ENCODE results near the gene SMU1. TPM values are rescaled to one million over a fixed set of nuclear protein-coding genes. Genes with fewer than 3 reads are reported as not detected.

The SMU1 gene
- total RNA-seq, 1 experiment from 2014 or later = 30.5 TPM

GRCh38 chr9:33082538-33083326 is 6.3 kb upstream of the SMU1 start:
- Histone ChIP-seq H3K27me3 (ENCODE audit: insufficient read depth, low read length) (no peaks in the 10 kb centered on the region), H3K79me2 (ENCODE audit: insufficient read depth, low read length) (no peaks in the 10 kb centered on the region), H3K9me3 (ENCODE audit: control insufficient read depth in 1 of 2, insufficient read depth in 1 of 2, low read depth in 1 of 2, low read length in 2 of 2) (no peaks in the 10 kb centered on the region), H4K20me1 (ENCODE audit: insufficient read depth) (no peaks in the 10 kb centered on the region), H3K27ac (ENCODE audit: low read depth, low read length) (no peak overlapping the region), H3K9me2 (ENCODE audit: insufficient read depth) (no peaks in the 10 kb centered on the region), H2AFZ (ENCODE audit: low read depth, low read length, poor library complexity, severe bottlenecking) (no peak overlapping the region), H3K4me1 (ENCODE audit: control insufficient read depth in 1 of 2, insufficient read depth in 2 of 2, low read length in 2 of 2) (peaks cover 0 to 10% of the 10 kb centered on the region in 2 experiments; a peak in 2 of 4 replicates), H3K4me2 (ENCODE audit: low read length) (no peak overlapping the region), H3K4me3 (replicated peaks in 1 of 2; ENCODE audit: low read depth in 1 of 2, low read length in 2 of 2) (no peak overlapping the region), H3K36me3 (ENCODE audit: control insufficient read depth in 1 of 2, insufficient read depth in 2 of 2, low read length in 2 of 2) (no peaks in the 10 kb centered on the region), H3K9ac (ENCODE audit: low read length) (no peak overlapping the region)
- intact Hi-C loops (cut with micrococcal nuclease) = no loop called here
- CTCF ChIA-PET = interaction anchor here (0.9 to 1.0 kb wide), 2 partner anchors 88 to 143 kb away, joined by 4 read pairs; no protein-coding TSS in a partner anchor
- BruUV-seq (replicated peaks) = no TSS peak
- DNase-seq (ENCODE audit: low read depth, low spot score) = no peak
- no peak for ATAC-seq
- POLR2A ChIA-PET = no interaction called here
- RAD21 ChIA-PET (ENCODE audit: low non-redundant PET in 1 of 2, low total read pairs in 2 of 2, uncharacterized antibody in 2 of 2, unreplicated experiment in 2 of 2) = interaction anchor here in 1 of 2 experiments (1.7 kb wide), 1 partner anchor 143 kb away, joined by 4 read pairs; no protein-coding TSS in a partner anchor
- no peak for TF ChIP-seq RAD21 (IDR thresholded peaks at IDR 0.05; ENCODE audit: low read depth)
- TF ChIP-seq CTCF (IDR thresholded peaks at IDR 0.05 in 2 of 3, conservative IDR thresholded peaks at IDR 0.05 in 1 of 3; ENCODE audit: borderline replicate concordance in 1 of 3, insufficient read depth in 1 of 3, low read depth in 2 of 3, low read length in 2 of 3) = no peak
- no peak for TF ChIP-seq EZH2phosphoT487 (IDR thresholded peaks at IDR 0.05; ENCODE audit: borderline replicate concordance)
- no peak for TF ChIP-seq FOSL1 (IDR thresholded peaks at IDR 0.05; ENCODE audit: low read depth)
- TF ChIP-seq ZBTB33 (IDR thresholded peaks at IDR 0.05; ENCODE audit: extremely low read depth, insufficient replicate concordance, low read length) = no peak
- TF ChIP-seq POLR2A (IDR thresholded peaks at IDR 0.05; ENCODE audit: borderline replicate concordance, extremely low read depth, insufficient read depth, insufficient read length) = no peak
- no peak for TF ChIP-seq SIN3A (IDR thresholded peaks at IDR 0.05; ENCODE audit: low read depth)
- no peak for TF ChIP-seq ZNF274 (IDR thresholded peaks at IDR 0.05; ENCODE audit: low read depth, low read length)
- no peak for TF ChIP-seq TCF7L2 (IDR thresholded peaks at IDR 0.05; ENCODE audit: borderline replicate concordance, extremely low read depth, insufficient read depth, insufficient read length)
- TF ChIP-seq MAX (IDR thresholded peaks at IDR 0.05) = no peak
- TF ChIP-seq POLR2AphosphoS5 (IDR thresholded peaks at IDR 0.05; ENCODE audit: low read depth, low read length) = no peak
- no peak for TF ChIP-seq ATF3 (IDR thresholded peaks at IDR 0.05)
- no peak for TF ChIP-seq EGR1 (IDR thresholded peaks at IDR 0.05; ENCODE audit: low read depth)
- no peak for TF ChIP-seq ZFX (IDR thresholded peaks at IDR 0.05)
- no peak for TF ChIP-seq JUND (IDR thresholded peaks at IDR 0.05)

Data from HCT116 (cell line).